LNCAP (cell line): Measurements from ENCODE around the gene MAPK8.

Experiments
- CTCF ChIP-seq: fragments of 450-650 bp; IDR thresholded peaks from 2 replicates; pipeline ENCODE4 v1.5.1; 2017; ENCODE audit warnings: mild to moderate bottlenecking

MAPK8 gene

GRCh38 chr10:48363617-48364355, 57.3 kb downstream of the MAPK8 start:
- peak; percentile 76 for TF ChIP-seq CTCF

GRCh38 chr10:48364659-48365405, 58.4 kb downstream of the MAPK8 start:
- TF ChIP-seq CTCF, result no peak

- no peak for TF ChIP-seq CTCF
Measured at GRCh38 chr10:48365668-48366067, 59.2 kb downstream of the MAPK8 start.

- TF ChIP-seq CTCF, result no peak
Measured at GRCh38 chr10:48366261-48366660, 59.8 kb downstream of the MAPK8 start.

GRCh38 chr10:48369501-48369900, 63.0 kb downstream of the MAPK8 start:
- TF ChIP-seq CTCF, result no peak

GRCh38 chr10:48377751-48378530, 71.5 kb downstream of the MAPK8 start:
- no peak for TF ChIP-seq CTCF

GRCh38 chr10:48378675-48379074, 72.2 kb downstream of the MAPK8 start:
- no peak for TF ChIP-seq CTCF
